B cell (primary cell): ENCODE results near the gene ZC3H7A.

Experiments
- EZH2 ChIP-seq: IDR thresholded peaks from 2 replicates; pipeline ENCODE4 v1.6.1; 2012; ENCODE audit warnings: borderline replicate concordance, low read depth, mild to moderate bottlenecking, moderate library complexity, low read length; ENCODE audit not compliant: insufficient read depth, poor library complexity, severe bottlenecking
- TF ChIP-seq, protein P1 (sequence below): fragments of 200-600 bp; IDR thresholded peaks from one replicate; pipeline ENCODE4 v1.8.0; 2022; ENCODE audit warnings: antibody characterized with exemption, mild to moderate bottlenecking

GRCh38 chr16:11707679-11708197, 89.3 kb downstream of the ZC3H7A start:
- TF ChIP-seq, protein P1, sequence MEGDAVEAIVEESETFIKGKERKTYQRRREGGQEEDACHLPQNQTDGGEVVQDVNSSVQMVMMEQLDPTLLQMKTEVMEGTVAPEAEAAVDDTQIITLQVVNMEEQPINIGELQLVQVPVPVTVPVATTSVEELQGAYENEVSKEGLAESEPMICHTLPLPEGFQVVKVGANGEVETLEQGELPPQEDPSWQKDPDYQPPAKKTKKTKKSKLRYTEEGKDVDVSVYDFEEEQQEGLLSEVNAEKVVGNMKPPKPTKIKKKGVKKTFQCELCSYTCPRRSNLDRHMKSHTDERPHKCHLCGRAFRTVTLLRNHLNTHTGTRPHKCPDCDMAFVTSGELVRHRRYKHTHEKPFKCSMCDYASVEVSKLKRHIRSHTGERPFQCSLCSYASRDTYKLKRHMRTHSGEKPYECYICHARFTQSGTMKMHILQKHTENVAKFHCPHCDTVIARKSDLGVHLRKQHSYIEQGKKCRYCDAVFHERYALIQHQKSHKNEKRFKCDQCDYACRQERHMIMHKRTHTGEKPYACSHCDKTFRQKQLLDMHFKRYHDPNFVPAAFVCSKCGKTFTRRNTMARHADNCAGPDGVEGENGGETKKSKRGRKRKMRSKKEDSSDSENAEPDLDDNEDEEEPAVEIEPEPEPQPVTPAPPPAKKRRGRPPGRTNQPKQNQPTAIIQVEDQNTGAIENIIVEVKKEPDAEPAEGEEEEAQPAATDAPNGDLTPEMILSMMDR, result no peak
- no peak for TF ChIP-seq EZH2
